ENCODE data around the gene VAT1L. TPM values are rescaled to one million over a fixed set of nuclear protein-coding genes. Genes with fewer than 3 reads are reported as not detected.
"Not testable (repeated sequence)": the region's sequence is repeated elsewhere in the genome, so short reads cannot be mapped to it uniquely, and the experiment has no call there.

The VAT1L gene
- total RNA-seq, 1 donor from 2014 or later = 0.67 TPM

GRCh38 chr16:77946823-77947222 is 158.5 kb downstream of the VAT1L start:
- H3K36me3 Mint-ChIP-seq (ENCODE audit: insufficient read depth) = no peaks in the 10 kb centered on the region
- peaks cover 6% of the 10 kb centered on the region for H3K9me3 Mint-ChIP-seq (ENCODE audit: low read depth)
- no peak overlapping the region for H3K4me3 Mint-ChIP-seq (ENCODE audit: low read depth)
- H3K4me1 Mint-ChIP-seq (ENCODE audit: low read depth) = peaks cover 11% of the 10 kb centered on the region
- H3K27me3 Mint-ChIP-seq = no peaks in the 10 kb centered on the region
- no peak for DNase-seq (ENCODE audit: low spot score, unreplicated experiment)
- TF ChIP-seq, protein P1, sequence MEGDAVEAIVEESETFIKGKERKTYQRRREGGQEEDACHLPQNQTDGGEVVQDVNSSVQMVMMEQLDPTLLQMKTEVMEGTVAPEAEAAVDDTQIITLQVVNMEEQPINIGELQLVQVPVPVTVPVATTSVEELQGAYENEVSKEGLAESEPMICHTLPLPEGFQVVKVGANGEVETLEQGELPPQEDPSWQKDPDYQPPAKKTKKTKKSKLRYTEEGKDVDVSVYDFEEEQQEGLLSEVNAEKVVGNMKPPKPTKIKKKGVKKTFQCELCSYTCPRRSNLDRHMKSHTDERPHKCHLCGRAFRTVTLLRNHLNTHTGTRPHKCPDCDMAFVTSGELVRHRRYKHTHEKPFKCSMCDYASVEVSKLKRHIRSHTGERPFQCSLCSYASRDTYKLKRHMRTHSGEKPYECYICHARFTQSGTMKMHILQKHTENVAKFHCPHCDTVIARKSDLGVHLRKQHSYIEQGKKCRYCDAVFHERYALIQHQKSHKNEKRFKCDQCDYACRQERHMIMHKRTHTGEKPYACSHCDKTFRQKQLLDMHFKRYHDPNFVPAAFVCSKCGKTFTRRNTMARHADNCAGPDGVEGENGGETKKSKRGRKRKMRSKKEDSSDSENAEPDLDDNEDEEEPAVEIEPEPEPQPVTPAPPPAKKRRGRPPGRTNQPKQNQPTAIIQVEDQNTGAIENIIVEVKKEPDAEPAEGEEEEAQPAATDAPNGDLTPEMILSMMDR (IDR thresholded peaks at IDR 0.05; ENCODE audit: unreplicated experiment) = no peak
- no peak overlapping the region for H3K27ac Mint-ChIP-seq

GRCh38 chr16:77947590-77947989 is 159.2 kb downstream of the VAT1L start:
- not testable (repeated sequence) for H3K9me3 Mint-ChIP-seq (ENCODE audit: low read depth)

GRCh38 chr16:77948835-77949234 is 160.5 kb downstream of the VAT1L start:
- no peaks in the 10 kb centered on the region for H3K9me3 Mint-ChIP-seq (ENCODE audit: low read depth)
- no peaks in the 10 kb centered on the region for H3K27me3 Mint-ChIP-seq
- no peak overlapping the region for H3K27ac Mint-ChIP-seq
- peaks cover 11% of the 10 kb centered on the region for H3K4me1 Mint-ChIP-seq (ENCODE audit: low read depth)
- DNase-seq (ENCODE audit: low spot score, unreplicated experiment) = no peak
- no peaks in the 10 kb centered on the region for H3K36me3 Mint-ChIP-seq (ENCODE audit: insufficient read depth)
- TF ChIP-seq, protein P1 (IDR thresholded peaks at IDR 0.05; ENCODE audit: unreplicated experiment) = no peak
- no peak overlapping the region for H3K4me3 Mint-ChIP-seq (ENCODE audit: low read depth)

More at GRCh38 chr16:77947590-77947989, 159.2 kb downstream of the VAT1L start:
- H3K36me3 Mint-ChIP-seq (ENCODE audit: insufficient read depth); H3K4me3 Mint-ChIP-seq (ENCODE audit: low read depth); DNase-seq (ENCODE audit: low spot score, unreplicated experiment); H3K27me3 Mint-ChIP-seq: not testable (repeated sequence)
- peak overlapping the region; percentile 59 for H3K27ac Mint-ChIP-seq
- peaks cover 11% of the 10 kb centered on the region for H3K4me1 Mint-ChIP-seq (ENCODE audit: low read depth)

GRCh38 chr16:77949445-77949844 is 161.1 kb downstream of the VAT1L start:
- TF ChIP-seq, protein P1 (IDR thresholded peaks at IDR 0.05; ENCODE audit: unreplicated experiment) = no peak
- Mint-ChIP-seq H3K27ac (no peak overlapping the region), H3K4me3 (ENCODE audit: low read depth) (no peak overlapping the region)

DNA sequence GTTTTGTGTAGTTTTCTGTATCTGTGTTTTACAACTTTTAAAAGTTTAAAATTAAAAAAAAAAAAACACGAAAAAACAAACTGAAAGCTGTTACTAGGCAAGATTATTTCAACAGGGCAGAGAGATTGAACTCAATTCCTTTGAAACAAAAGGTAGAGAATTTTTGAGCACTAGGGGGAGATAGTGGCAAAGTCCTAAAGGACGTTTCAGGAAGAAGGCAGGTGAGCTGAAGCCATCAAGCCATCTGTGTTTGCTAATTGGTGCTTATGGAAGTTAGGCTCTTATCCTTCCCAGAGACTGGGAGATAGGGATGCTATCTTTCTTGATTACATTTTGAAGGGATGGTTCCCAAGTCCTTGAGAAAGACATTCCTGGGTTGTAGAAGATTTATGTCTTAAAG is 163.4 kb downstream of the VAT1L start:
- Mint-ChIP-seq H3K4me1 (ENCODE audit: low read depth) (peaks cover 9% of the 10 kb centered on the region), H3K36me3 (ENCODE audit: insufficient read depth) (no peaks in the 10 kb centered on the region), H3K27ac (no peak overlapping the region), H3K9me3 (ENCODE audit: low read depth) (no peaks in the 10 kb centered on the region), H3K27me3 (no peaks in the 10 kb centered on the region), H3K4me3 (ENCODE audit: low read depth) (no peak overlapping the region)
- TF ChIP-seq, protein P1 (IDR thresholded peaks at IDR 0.05; ENCODE audit: unreplicated experiment) = peak; percentile 55
- DNase-seq (ENCODE audit: low spot score, unreplicated experiment) = no peak

More at GRCh38 chr16:77949445-77949844, 161.1 kb downstream of the VAT1L start:
- DNase-seq (ENCODE audit: low spot score, unreplicated experiment) = no peak
- Mint-ChIP-seq H3K9me3 (ENCODE audit: low read depth) (no peaks in the 10 kb centered on the region), H3K36me3 (ENCODE audit: insufficient read depth) (no peaks in the 10 kb centered on the region), H3K4me1 (ENCODE audit: low read depth) (peaks cover 11% of the 10 kb centered on the region), H3K27me3 (no peaks in the 10 kb centered on the region)

GRCh38 chr16:77955127-77955526 is 166.8 kb downstream of the VAT1L start:
- Mint-ChIP-seq H3K4me1 (ENCODE audit: low read depth) (no peaks in the 10 kb centered on the region), H3K27me3 (no peaks in the 10 kb centered on the region), H3K4me3 (ENCODE audit: low read depth) (no peak overlapping the region), H3K36me3 (ENCODE audit: insufficient read depth) (no peaks in the 10 kb centered on the region), H3K9me3 (ENCODE audit: low read depth) (no peaks in the 10 kb centered on the region), H3K27ac (no peak overlapping the region)
- DNase-seq (ENCODE audit: low spot score, unreplicated experiment) = no peak
- TF ChIP-seq, protein P1 (IDR thresholded peaks at IDR 0.05; ENCODE audit: unreplicated experiment) = no peak
